ENCODE results near the gene GRIA3.

GRIA3 gene

GRCh38 chrX:123184219-123184865 lies at the start of gene GRIA3:
Gene GRIA3, plus strand, starts transcription at chrX:123184278. Its CDS starts 258 bp downstream, at chrX:123184536.
- Mint-ChIP-seq H3K36me3 (no peaks in the 10 kb centered on the region), H3K27ac (no peak within 1 kb of the TSS), H3K27me3 (peaks cover 18% of the 10 kb centered on the region), H3K9me3 (no peaks in the 10 kb centered on the region), H3K4me1 (peaks cover 13% of the 10 kb centered on the region), H3K4me3 (peak within 1 kb of the TSS; percentile 58)

- H3K36me3 Mint-ChIP-seq, result no peaks in the 10 kb centered on the region
- H3K9me3 Mint-ChIP-seq, result no peaks in the 10 kb centered on the region
- H3K4me3 Mint-ChIP-seq, result no peak overlapping the region
- H3K27ac Mint-ChIP-seq, result no peak overlapping the region
- H3K27me3 Mint-ChIP-seq, result no peaks in the 10 kb centered on the region
- H3K4me1 Mint-ChIP-seq, result no peaks in the 10 kb centered on the region
These were observed 45.6 kb upstream of the GRIA3 start for GRCh38 chrX:123138473-123138872.

- H3K4me1 Mint-ChIP-seq, result no peaks in the 10 kb centered on the region
- H3K9me3 Mint-ChIP-seq, result no peaks in the 10 kb centered on the region
- H3K27ac Mint-ChIP-seq, result no peak overlapping the region
- H3K27me3 Mint-ChIP-seq, result no peaks in the 10 kb centered on the region
- no peaks in the 10 kb centered on the region for H3K36me3 Mint-ChIP-seq
- H3K4me3 Mint-ChIP-seq, result no peak overlapping the region
These were observed 43.6 kb upstream of the GRIA3 start for GRCh38 chrX:123140454-123140853.

GRCh38 chrX:123140904-123141303 lies 43.2 kb upstream of the GRIA3 start:
- Mint-ChIP-seq H3K9me3 (no peaks in the 10 kb centered on the region), H3K27me3 (no peaks in the 10 kb centered on the region), H3K4me1 (no peaks in the 10 kb centered on the region), H3K4me3 (no peak overlapping the region), H3K27ac (no peak overlapping the region), H3K36me3 (no peaks in the 10 kb centered on the region)

GRCh38 chrX:123153846-123154335 lies 30.2 kb upstream of the GRIA3 start:
- Mint-ChIP-seq H3K4me1 (no peaks in the 10 kb centered on the region), H3K9me3 (no peaks in the 10 kb centered on the region), H3K36me3 (no peaks in the 10 kb centered on the region), H3K27ac (no peak overlapping the region), H3K4me3 (no peak overlapping the region), H3K27me3 (peaks cover 1% of the 10 kb centered on the region)

GRCh38 chrX:123155327-123155726 lies 28.8 kb upstream of the GRIA3 start:
- H3K27me3 Mint-ChIP-seq, result peaks cover 1% of the 10 kb centered on the region
- no peak overlapping the region for H3K4me3 Mint-ChIP-seq
- no peak overlapping the region for H3K27ac Mint-ChIP-seq
- no peaks in the 10 kb centered on the region for H3K36me3 Mint-ChIP-seq
- no peaks in the 10 kb centered on the region for H3K4me1 Mint-ChIP-seq
- H3K9me3 Mint-ChIP-seq, result no peaks in the 10 kb centered on the region

GRCh38 chrX:123157586-123157985 lies 26.5 kb upstream of the GRIA3 start:
- H3K4me1 Mint-ChIP-seq, result no peaks in the 10 kb centered on the region
- no peak overlapping the region for H3K4me3 Mint-ChIP-seq

GRCh38 chrX:123159403-123159802 lies 24.7 kb upstream of the GRIA3 start:
- no peak overlapping the region for H3K27ac Mint-ChIP-seq
- H3K4me1 Mint-ChIP-seq, result no peaks in the 10 kb centered on the region
- no peaks in the 10 kb centered on the region for H3K9me3 Mint-ChIP-seq
- no peaks in the 10 kb centered on the region for H3K27me3 Mint-ChIP-seq
- no peak overlapping the region for H3K4me3 Mint-ChIP-seq
- no peaks in the 10 kb centered on the region for H3K36me3 Mint-ChIP-seq

More at GRCh38 chrX:123157586-123157985, 26.5 kb upstream of the GRIA3 start:
- H3K27ac Mint-ChIP-seq, result no peak overlapping the region
- no peaks in the 10 kb centered on the region for H3K36me3 Mint-ChIP-seq
- no peaks in the 10 kb centered on the region for H3K27me3 Mint-ChIP-seq
- no peaks in the 10 kb centered on the region for H3K9me3 Mint-ChIP-seq

- Mint-ChIP-seq H3K27ac (no peak overlapping the region), H3K4me3 (no peak overlapping the region), H3K4me1 (no peaks in the 10 kb centered on the region), H3K36me3 (no peaks in the 10 kb centered on the region), H3K9me3 (no peaks in the 10 kb centered on the region), H3K27me3 (peaks cover 4% of the 10 kb centered on the region)
These were observed 16.5 kb upstream of the GRIA3 start for GRCh38 chrX:123167621-123168020.

GRCh38 chrX:123169247-123169901 lies 14.7 kb upstream of the GRIA3 start:
- Mint-ChIP-seq H3K4me3 (no peak overlapping the region), H3K36me3 (no peaks in the 10 kb centered on the region), H3K9me3 (no peaks in the 10 kb centered on the region), H3K27me3 (peaks cover 4% of the 10 kb centered on the region), H3K4me1 (no peaks in the 10 kb centered on the region), H3K27ac (no peak overlapping the region)

- peaks cover 4% of the 10 kb centered on the region for H3K27me3 Mint-ChIP-seq
- no peaks in the 10 kb centered on the region for H3K4me1 Mint-ChIP-seq
- no peaks in the 10 kb centered on the region for H3K36me3 Mint-ChIP-seq
- no peak overlapping the region for H3K4me3 Mint-ChIP-seq
- no peak overlapping the region for H3K27ac Mint-ChIP-seq
- no peaks in the 10 kb centered on the region for H3K9me3 Mint-ChIP-seq
These were observed 13.5 kb upstream of the GRIA3 start for GRCh38 chrX:123170546-123170945.

- Mint-ChIP-seq H3K27ac (no peak overlapping the region), H3K4me1 (no peaks in the 10 kb centered on the region), H3K27me3 (peaks cover 4% of the 10 kb centered on the region), H3K36me3 (no peaks in the 10 kb centered on the region), H3K9me3 (no peaks in the 10 kb centered on the region), H3K4me3 (no peak overlapping the region)
These were observed 12.3 kb upstream of the GRIA3 start for GRCh38 chrX:123171781-123172180.

GRCh38 chrX:123172869-123173268 lies 11.2 kb upstream of the GRIA3 start:
- Mint-ChIP-seq H3K27me3 (peaks cover 4% of the 10 kb centered on the region), H3K4me3 (no peak overlapping the region), H3K4me1 (no peaks in the 10 kb centered on the region), H3K27ac (no peak overlapping the region), H3K36me3 (no peaks in the 10 kb centered on the region), H3K9me3 (no peaks in the 10 kb centered on the region)

GRCh38 chrX:123173833-123174232 lies 10.2 kb upstream of the GRIA3 start:
- Mint-ChIP-seq H3K9me3 (no peaks in the 10 kb centered on the region), H3K27me3 (peaks cover 2% of the 10 kb centered on the region), H3K27ac (no peak overlapping the region), H3K4me3 (no peak overlapping the region), H3K4me1 (no peaks in the 10 kb centered on the region), H3K36me3 (no peaks in the 10 kb centered on the region)

- no peaks in the 10 kb centered on the region for H3K9me3 Mint-ChIP-seq
- H3K27ac Mint-ChIP-seq, result no peak overlapping the region
- H3K27me3 Mint-ChIP-seq, result no peaks in the 10 kb centered on the region
- H3K4me3 Mint-ChIP-seq, result no peak overlapping the region
- H3K36me3 Mint-ChIP-seq, result no peaks in the 10 kb centered on the region
- no peaks in the 10 kb centered on the region for H3K4me1 Mint-ChIP-seq
These were observed 8.5 kb upstream of the GRIA3 start for GRCh38 chrX:123175366-123176122.
